C4-2B (cell line): ENCODE data around the gene NKD1.

Experiments used
- CTCF ChIP-seq: fragments of 450-650 bp; conservative IDR thresholded peaks from 2 replicates; pipeline ENCODE4 v1.5.1; 2017; ENCODE audit warnings: mild to moderate bottlenecking
- ZFX ChIP-seq: fragments of 450-650 bp; IDR thresholded peaks from 2 replicates; pipeline ENCODE4 v1.6.1; 2017

DNA sequence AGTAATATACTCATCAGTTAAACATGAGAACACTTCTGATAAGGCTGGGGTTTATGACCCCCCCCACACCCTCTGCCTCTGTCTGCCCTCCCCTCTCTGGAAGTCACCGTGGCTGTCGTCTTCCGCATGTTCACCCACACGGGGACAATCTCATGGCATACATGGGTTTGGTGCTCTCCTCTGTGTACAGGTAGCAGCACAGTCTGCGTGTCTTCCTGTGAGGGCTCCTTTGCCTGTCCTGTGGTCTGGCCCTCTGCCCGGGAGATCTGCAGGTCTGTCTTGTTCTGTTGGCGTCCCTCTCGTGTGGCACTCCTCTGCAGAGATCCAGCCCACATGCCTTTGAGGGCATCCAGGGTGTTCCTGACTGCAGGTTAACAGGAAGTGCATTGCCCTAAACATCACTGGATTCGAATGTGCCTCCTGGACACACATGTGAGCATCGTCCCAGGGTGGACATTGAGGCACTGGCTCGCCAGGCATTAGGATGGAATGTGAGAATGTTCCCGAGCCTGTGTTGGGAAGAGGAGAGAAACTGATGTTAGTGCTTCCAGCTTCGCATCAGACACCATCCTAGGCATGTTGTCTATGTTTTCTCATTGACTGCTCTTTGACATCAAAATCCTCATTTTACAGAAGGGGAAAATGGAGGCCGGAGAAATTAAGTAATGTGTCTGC, 54.5 kb downstream of the NKD1 start:
- TF ChIP-seq CTCF: no peak
- no peak for TF ChIP-seq ZFX
